NCI-H510A treated with DMSO at 0.1 percent for 48 hours (cell line): ENCODE measurements around the gene NYAP1.
"Not testable (repeated sequence)": the region's sequence is repeated elsewhere in the genome, so short reads cannot be mapped to it uniquely, and the experiment has no call there.

ENCODE experiments used
- DNase-seq: peaks from one replicate; lab custom pipeline; 2025; lab: John Stamatoyannopoulos, UW

The NYAP1 gene

DNA sequence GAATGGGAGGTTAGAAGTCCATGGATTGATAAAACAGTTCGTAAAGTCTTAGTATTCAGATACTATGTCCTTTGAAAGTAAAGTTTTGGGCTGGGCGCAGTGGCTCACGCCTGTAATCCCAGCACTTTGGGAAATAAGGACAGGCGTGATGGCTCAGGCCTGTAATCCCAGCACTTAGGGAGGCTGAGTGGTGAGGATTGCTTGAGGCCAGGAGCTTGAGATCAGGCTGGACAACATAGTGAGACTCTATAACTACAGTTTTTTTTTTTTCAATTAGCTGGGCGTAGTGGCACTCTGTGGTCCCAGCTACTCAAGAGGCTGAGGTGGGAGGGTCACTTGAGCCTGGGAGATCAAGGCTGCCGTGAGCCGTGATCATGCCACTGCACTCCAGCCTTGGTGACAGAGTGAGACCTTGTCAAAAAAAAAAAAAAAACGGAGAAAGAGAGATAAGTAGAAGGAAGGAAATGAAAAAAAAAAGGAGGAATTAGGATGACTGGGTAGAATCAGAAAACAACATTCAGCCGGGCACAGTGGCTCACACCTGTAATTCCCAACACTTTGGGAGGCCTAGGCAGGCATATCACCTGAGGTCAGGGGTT lies 29.6 kb downstream of the NYAP1 start:
- no peak for DNase-seq

DNA sequence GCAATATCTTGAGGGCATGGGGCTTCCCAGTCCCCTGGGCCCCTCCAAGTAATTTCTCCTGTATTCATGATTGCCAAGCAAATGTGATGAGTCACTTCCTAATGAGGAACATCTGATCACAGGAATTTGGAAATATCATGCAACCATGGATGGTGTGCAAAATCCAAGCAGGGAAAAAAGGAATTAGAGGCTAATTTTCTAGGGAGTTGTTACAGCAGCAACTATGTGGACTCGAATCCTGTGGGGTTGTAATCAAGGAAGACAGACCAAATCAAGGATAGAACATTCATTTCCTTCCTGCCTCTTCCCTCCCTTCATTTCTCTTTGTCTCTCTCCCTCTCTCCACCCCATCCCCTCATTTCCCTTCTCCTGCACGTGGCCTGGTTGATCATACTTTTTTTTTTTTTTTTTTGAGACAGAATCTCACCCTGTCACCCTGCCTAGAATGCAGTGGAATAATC lies 31.4 kb downstream of the NYAP1 start:
- DNase-seq, result no peak

DNA sequence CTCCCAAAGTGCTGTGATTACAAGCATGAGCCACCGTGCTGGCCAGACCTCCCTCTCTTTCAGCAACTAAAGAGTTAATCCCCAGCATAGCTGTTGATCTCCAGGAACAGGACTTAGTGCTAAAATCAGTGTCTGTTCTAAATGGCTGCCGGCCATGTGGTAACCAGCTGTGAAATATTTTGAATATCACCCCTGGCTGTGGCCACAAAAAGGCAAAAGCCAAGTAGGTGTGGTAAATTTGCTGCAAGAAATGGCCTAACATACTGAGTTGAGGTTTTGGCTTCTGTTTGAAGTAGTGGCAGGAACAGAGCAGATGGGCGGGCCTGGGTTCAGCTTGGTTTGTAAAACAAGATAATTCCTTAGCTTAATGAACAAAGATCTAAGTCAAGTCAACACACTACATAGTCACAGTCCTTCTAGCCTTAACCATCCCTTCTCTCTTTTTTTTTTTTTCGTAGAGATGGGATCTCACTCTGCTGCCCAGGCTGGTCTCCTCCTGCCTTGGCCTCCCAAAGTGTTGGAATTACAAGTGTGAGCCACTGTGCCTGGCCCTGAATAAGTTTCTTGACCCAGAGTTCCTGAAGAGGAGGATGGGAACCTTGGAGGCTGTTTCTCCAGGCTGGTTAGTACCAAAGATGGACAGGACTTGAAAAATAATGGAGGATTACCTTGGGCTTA lies 32.5 kb downstream of the NYAP1 start:
- DNase-seq, result no peak

DNA sequence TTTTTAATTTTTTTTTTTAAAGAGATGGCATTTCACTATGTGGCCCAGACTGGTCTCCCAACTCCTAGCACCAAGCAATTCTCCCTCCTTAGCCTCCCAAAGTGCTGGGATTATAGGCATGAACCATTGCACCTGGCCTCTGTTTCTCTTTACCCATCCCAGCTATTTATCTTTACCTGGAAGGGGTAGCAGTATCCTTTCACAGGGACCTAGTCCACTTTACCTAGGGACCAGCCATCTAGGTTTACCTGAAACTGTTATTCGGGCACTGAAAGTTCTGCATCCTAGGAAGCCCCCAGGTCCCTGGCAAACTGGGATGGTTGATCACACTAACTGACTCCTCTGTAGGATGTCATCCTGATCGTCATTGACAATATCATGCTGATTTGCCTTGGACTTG lies 33.6 kb downstream of the NYAP1 start:
- DNase-seq, result no peak

DNA sequence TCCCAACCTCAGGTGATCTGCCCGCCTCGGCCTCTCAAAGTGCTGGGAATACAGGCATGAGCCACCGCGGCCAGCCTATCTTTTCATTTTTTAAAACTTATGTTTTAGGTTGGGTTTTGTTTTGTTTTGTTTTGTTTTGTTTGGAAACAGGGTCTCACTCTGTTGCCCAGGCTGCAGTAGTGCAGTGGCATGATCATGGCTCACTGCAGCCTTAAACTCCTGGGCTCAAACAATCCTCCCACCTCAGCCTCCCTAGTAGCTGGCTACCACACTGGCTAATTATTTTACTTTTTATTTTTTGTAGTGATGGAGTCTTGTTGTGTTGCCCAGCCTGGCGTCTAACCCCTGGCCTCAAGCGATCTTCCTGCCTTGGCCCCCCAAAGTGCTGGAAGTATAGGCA lies 35.9 kb downstream of the NYAP1 start:
- DNase-seq, result no peak

DNA sequence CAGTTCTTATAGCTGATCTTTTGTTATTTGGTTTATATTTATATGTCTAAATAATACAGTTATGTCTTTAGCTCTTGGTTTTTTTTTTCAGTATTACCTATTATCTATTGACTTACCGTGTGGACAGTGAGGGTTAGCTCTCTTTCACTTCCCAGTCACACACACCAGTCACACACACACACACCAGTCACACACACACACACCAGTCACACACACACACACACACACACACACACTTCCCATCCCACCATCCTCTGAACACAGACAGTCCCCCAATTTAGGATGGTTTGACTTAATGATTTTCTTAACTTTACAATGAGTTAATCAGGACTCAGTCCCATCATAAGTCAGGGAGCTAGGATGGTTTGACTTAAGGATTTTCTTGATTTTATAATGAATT lies 36.4 kb downstream of the NYAP1 start:
- DNase-seq, result no peak

DNA sequence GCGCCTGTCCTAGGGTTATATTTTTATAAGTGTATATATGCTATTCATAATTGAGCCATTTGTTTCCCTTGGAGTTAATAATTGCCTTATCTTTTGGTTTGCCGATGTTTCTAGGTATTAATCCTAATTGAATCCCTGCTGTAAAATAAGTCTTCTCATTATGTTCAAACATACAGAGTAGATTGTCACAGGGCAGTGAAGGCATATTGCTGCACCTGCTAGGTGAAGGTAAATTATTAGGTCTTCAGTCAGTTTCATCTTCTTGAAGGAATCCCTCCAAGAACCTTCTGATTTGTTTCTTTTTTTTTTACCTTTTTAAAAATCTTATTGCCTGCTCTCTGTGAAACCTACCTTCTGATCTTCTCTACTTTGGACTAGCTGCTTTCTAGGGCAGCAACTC lies 37.3 kb downstream of the NYAP1 start:
- no peak for DNase-seq

DNA sequence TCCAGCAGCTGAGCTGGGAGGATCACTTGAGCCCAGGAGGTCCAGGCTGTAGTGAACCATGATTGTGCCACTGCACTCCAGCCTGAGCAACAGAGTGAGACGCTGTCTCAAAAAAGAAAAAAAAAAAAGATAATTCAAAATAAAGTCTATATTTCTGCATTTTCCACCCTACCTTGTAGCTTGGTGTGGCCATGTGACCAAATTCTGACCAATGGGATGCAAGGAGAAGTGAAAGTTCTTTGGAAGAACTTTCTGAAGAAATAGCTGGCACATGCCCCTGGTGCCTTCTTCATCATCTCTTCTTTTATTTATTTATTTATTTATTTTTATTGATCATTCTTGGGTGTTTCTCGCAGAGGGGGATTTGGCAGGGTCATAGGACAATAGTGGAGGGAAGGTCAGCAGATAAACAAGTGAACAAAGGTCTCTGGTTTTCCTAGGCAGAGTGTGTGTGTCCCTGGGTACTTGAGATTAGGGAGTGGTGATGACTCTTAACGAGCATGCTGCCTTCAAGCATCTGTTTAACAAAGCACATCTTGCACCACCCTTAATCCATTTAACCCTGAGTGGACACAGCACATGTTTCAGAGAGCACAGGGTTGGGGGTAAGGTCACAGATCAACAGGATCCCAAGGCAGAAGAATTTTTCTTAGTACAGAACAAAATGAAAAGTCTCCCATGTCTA lies 38.3 kb downstream of the NYAP1 start:
- DNase-seq, result not testable (repeated sequence)

DNA sequence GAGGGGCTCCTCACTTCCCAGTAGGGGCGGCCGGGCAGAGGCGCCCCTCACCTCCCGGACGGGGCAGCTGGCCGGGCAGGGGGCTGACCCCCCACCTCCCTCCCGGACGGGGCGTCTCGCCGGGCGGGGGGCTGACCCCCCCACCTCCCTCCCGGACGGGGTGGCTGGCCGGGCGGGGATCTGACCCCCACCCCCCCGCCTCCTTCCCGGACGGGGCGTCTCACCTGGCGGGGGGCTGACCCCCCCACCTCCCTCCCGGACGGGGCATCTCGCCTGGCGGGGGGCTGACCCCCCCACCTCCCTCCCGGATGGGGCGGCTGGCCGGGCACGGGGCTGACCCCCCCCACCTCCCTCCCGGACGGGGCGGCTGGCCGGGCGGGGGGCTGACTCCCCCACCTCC lies 39.5 kb downstream of the NYAP1 start:
- DNase-seq, result not testable (repeated sequence)

DNA sequence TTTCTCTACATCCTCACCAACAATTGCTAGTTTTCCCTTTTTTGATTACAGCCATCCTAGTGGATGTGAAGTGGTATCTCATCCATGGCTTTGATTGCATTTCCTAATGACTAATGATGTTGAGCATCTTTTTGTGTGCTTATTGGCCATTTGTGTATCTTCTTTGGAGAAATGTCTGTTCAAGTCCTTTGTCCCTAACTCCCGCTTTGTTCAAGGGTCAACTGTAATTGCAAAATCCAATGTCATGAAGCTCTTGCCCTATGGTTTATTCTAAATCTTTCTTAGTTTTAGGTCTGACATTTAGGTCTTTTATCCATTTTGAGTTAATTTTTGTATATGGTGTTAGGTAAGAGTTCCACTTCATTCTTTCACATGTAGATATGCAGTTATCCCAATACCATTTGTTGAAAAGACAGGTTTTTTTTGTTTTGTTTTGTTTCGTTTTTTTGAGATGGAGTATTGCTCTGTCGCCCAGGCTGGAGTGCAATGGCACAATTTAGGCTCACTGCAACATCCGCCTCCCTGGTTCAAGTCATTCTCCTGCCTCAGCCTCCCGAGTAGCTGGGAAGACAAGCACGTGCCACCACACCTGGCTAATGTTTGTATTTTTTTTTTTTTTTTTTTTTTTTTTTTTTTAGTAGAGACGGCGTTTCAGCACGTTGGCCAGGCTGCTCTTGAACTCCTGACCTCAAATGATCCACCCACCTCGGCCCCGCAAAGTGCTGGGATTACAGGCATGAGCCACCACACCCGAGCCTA lies 44.6 kb downstream of the NYAP1 start:
- not testable (repeated sequence) for DNase-seq

DNA sequence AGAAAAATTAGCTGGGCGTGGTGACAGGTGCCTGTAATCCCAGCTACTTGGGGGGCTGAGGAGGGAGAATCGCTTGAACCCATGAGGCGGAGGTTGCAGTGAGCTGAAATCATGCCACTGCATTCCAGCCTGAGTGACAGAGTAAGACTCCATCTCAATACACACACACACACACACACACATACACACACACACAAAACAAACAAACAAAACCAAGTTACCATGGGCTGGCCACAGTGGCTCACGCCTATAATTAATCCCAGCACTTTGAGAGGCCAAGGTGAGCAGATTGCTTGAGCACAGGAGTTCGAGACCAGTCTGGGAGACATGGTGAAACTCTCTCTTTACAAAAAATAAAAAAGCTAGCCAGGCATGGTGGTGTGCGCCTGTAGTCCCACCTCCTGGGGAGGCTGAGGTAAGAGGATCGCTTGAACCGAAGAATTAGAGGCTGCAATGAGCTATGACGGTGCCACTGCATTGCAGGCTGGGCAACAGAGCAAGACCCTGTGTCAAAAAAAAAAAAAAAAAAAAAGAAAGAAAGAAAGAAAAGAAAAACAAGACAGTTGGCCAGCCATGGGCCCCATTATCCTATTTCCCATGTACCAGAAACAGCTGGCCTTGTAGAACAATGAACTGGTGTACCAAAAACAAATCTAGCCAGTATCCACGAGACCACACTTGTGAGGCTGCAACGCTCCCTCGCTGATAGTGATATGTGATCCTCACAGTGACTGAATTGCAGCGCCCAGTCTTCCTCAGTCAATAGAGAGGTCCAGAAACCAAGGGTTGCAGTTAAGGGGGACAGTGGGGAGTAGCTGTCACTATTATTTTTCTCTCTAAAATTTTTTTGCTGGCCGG lies 48.7 kb downstream of the NYAP1 start:
- DNase-seq, result no peak

DNA sequence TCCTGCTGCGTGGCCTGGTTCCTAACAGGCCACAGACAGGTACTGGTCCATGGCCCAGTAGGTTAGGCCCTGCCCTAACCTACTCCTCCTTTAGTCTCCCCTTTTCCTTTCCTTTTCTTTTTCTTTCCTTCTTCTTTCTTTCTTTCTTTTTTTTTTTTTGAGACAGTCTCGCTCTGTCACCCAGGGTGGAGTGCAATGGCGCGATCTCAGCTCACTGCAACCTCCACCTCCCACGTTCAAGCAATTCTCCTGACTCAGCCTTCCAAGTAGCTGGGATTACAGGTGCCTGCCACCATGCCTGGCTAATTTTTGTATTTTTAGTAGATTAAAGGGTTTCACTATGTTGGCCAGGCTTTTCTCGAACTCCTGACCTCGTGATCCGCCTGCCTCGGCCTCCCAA lies 52.3 kb downstream of the NYAP1 start:
- not testable (repeated sequence) for DNase-seq

DNA sequence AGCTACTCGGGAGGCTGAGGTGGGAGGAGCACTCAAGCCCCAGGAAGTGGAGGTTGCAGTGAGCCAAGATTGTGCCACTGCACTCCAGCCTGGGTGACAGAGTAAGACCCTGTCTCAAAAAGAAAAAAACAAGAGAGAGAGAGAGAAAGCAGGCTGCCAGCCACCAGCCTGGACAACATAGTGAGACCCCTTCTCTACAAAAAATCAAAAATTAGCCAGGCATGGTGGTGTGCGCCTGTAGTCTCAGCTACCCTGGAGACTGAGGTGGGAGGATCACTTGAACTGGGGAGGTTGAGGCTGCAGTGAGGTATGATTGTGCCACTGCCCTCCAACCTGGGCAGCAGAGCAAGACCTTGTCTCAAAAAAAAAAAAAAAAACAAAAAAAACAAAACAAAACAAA lies 53.0 kb downstream of the NYAP1 start:
- DNase-seq, result not testable (repeated sequence)

DNA sequence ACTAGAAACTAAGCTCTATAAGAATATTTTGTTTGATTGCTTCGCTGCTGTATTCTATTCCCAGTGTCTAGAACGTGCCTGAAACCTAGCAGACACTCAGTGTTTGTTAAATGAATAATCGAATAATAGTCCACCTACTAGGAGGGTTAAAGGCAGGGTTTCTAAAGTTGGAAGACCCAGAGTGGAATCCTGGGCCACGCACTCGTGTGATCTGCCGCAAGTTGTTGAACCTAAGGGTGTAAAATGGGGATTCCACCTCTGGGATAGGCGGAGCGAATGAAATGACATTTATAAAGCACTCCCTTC lies 54.6 kb downstream of the NYAP1 start:
- DNase-seq, result no peak

DNA sequence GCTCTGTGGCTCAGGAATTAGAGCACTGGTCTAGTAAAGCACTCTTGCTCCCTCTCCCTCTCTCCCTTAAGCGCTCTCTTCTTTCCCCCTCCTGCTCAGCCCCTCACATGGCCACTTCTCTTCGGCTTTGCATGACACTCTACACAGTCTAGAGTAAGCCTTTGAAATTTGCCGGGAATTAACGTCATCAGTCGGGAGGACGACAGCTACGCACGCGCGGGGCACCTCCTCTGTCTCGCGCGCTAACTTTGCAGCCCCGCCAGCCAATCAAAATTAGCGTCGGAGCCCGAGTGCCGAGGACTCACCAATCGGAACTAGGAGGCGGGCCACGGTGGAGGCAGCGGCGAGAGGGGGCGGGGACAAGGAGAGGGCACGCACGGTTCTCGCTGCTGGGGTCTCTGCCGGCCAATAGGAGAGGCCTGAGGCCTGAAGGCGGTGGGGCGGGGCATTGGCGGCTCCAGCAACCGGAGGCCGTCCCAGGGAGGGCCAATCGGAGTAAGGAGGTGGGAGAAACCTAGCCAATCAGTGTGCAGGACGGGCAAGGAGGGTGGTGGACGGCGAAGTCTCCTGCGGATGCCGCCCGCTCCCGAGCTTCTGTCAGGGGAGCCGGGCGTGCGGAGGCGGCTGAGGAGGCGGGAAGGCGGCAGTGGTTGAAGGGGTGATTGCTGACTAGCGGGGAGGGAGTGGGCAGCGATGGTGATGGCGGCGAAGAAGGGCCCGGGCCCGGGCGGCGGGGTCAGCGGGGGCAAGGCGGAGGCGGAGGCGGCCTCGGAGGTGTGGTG lies 55.1 kb downstream of the NYAP1 start, which contains the start of gene AGFG2:
AGFG2 (plus strand) TSS at position 550 of the 782 bp plus-strand sequence; CDS start at position 694, 144 bp downstream.
- peak; percentile 91 for DNase-seq

DNA sequence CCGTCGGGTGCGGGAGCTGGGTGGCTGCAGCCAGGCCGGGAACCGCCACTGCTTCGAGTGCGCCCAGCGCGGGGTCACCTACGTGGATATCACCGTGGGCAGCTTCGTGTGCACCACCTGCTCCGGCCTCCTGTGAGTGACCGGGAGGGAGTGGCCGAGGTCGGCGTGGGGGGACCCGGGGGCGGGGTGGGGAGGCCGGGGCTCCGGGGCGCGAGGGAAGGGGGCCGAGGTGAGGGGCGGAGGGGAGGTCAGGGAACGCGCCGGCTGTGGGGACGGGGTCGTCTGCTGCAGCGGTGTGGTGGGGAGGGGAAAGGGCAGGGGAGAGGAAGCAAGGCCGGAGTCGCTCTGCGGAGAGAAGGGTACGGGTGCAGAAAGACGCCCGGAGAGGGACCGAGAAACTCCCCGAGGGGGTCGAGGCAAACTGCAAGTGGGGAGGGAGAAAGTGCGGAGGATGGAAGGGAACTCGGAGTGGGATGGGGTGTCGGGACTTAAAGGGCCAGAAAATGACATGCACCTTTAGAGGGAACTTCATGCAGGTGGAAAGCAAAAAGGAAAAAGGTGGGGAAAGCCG lies 55.8 kb downstream of the NYAP1 start:
- DNase-seq, result no peak

DNA sequence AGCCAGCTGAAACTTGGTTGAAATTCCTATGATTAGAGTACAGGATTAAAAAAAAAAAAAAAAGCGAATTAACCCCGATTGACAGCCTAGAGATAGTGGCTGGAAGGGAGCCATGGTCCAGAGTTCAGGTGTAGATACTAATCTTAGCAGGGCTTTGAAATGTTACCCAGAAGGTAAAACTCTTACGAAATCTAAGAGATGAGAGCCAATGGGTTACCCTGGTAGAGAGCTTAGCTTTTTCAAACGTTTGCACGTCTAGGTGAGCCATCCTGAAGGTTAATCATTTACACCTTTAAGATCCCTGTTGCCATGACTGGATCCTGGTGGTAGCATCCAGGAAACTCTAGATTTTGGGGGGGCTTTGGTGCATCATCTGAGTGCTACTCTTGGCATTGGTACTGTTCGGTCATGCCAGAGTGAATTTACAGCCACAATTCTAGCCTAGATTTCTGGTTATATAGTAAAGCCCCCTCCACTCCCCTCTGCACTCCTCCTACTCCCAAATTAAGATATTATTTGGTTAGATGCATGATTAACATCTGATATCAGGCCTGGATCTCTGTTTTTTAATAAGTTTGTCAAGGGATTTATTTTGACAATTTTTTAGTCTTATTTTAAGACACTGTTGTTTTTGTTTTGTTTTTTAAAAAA lies 56.5 kb downstream of the NYAP1 start:
- no peak for DNase-seq

DNA sequence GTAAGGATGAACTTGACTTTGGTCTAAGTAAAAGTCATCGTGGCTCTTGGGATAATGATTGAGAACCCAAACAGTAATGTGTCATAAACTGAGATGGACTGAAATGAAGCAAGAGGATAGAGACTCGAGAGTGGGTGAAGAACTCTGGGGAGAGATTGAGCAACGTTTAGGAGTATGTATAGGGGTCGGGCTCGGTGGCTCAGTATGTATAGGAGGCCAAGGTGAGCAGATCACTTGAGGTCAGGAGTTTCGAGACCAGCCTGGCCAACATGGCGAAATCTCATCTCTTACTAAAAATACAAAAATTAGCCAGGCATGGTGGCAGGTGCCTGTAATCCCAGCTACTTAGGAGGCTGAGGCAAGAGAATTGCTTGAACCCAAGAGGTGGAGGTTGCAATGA lies 57.6 kb downstream of the NYAP1 start:
- DNase-seq, result not testable (repeated sequence)

DNA sequence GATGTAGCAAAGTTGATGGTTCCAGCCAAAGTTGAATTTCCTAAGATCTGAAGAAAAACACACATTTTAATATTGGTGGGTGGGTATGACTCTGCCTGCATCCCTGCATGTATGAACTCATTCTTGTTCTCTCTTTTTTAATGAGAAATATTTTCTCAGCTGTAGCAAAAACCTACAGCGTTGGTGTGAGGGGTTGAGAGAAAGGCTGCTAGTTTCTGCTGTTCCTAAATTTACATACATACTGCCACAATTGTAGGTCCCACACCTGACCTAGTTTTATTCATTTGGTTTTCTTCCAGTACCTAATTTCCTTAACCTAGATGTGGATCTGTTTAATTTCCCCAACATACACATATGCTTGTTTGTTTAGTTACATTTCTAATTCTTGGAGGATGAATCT lies 59.9 kb downstream of the NYAP1 start:
- DNase-seq, result no peak

DNA sequence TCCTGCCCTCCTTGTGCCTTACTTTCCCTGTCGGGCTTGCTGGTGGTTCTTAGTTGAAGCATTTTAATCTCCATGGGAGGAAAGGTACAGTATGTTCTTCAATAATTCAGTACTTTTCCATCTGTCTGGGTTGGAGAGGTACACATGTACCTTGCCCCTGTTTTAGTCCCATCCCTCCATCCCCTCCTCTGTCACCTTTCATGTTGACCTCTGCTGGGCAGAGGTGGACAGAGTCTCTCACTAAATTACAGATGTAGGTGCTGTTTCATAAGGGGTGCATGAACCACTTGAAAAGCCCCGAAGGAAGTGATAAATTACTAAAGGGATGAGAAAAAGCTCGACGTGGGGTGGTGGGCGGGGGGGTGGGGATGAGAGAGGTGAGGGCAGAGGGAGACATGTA lies 60.7 kb downstream of the NYAP1 start:
- DNase-seq, result no peak
